Activated CD4-positive, CD25-positive, alpha-beta regulatory T cell treated with anti-CD3 and anti-CD28 coated beads, Interleukin-2, amount 50 U/mL, for 24 hours (primary cell): ENCODE results near the gene GAS2L1.

Experiments used
- ATAC-seq, 2 donors: fragments of 150-1000 bp; cut with Tn5 transposase; one replicate each; pipeline ENCODE4 v1.10.0; 2021; ENCODE audit warnings: mild to moderate bottlenecking in 1 of 2, moderate library complexity in 1 of 2

Gene GAS2L1

DNA sequence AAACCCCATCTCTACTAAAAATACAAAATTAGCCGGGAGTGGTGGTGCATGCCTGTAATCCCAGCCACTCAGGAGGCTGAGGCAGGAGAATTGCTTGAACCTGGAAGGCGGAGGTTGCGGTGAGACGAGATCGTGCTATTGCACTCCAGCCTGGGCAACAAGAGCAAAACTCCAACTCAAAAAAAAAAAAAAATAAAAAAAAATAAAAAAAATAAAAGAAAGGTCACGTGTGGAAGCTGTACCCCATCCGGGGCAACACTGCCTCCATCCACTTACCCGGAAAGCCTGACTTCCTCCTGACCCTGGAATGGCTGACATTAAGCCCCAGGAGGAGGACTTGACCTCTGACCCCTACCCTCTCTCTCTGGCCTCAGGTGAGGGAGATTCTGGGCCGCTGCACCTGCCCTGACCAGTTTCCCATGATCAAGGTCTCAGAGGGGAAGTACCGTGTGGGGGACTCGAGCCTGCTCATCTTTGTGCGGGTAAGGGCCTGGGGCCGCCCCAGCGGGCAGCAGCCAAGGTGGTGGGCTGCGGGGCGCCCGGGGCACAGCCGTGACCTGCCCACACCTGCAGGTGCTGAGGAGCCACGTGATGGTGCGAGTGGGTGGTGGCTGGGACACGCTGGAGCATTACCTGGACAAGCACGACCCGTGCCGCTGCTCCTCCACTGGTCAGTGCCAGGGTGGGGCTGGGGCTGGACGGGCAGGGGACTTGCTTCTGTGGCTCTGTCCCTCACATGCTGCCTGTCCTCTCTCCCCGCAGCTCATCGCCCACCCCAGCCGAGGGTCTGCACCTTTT, 3.8 kb downstream of the GAS2L1 start:
- ATAC-seq = no peak

DNA sequence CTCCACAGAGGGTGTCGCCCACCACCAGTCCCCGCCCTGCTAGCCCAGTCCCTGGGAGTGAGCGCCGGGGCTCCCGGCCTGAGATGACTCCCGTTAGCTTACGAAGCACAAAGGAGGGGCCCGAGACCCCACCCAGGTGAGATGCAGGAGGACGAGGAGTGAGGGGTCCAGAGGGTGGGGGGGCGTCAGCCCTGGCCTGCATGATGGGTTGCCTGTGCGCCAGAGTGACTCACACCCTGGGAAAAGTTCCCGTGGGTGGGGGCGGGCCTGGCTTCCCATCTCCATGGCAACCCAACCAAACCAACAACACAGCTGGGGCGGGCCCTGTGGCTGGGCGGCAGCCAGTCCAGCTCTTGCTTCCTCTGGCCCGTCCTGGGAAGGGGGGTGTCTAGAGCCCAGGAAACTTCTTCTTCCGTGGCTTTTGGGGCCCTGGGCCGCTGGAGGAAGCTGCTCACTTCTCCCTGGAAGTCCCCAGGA, 4.5 kb downstream of the GAS2L1 start:
- peak; percentile 31 to 42 for ATAC-seq

DNA sequence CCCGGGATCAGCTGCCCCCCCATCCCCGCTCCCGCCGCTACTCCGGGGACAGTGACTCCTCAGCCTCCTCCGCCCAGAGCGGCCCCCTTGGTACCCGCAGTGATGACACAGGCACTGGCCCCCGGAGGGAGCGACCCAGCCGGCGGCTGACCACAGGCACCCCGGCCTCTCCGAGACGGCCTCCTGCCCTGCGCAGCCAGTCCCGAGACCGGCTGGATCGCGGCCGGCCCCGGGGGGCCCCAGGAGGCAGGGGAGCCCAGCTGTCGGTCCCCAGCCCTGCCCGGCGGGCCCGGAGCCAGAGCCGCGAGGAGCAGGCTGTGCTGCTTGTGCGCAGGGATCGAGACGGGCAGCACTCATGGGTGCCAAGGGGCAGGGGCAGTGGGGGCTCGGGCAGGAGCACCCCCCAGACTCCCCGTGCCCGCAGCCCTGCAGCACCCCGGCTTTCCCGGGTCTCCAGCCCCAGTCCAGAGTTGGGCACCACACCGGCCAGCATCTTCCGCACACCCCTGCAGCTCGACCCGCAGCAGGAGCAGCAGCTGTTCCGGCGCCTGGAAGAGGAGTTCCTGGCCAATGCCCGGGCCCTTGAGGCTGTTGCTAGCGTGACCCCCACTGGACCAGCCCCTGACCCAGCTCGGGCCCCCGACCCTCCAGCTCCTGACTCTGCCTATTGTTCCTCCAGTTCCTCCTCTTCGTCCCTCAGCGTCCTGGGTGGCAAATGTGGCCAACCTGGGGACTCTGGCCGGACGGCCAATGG, 5.2 kb downstream of the GAS2L1 start:
- ATAC-seq = no peak

DNA sequence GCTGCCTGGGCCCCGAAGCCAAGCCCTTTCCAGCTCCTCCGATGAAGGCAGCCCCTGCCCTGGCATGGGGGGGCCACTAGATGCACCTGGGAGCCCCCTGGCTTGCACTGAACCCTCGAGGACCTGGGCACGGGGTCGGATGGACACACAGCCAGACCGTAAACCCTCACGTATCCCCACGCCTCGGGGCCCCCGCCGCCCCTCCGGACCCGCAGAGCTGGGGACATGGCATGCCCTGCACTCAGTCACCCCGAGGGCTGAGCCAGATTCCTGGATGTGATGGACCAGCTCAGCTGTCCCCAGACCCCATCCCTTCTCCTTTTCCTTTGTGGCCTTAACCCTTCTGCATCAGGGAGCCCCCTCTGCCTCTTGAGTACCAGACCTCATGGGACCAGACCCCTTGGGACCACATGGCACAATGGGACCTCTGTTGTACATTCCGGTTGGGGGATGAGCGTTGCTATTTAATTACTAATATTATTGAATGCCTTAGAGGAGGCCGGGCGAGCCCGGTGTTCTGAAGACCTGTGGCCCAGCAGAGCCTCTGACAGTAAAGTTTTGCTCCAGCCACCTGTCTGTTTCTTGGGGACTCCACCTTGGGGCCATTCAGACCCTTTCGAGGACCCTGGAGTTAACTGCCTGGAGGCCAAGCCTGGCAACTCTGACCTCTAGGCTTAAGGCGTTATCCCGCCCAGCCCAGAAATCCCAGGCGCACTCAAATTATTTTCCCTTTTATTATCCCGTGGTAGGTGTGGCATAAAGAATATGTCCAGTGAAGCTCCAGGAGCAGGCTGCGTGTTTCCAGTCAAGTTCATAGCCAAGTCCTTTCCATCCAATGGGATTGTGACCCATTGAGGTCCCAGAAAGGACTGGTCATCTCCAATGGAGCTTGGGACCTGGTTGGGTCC, 6.0 kb downstream of the GAS2L1 start:
- no peak for ATAC-seq

DNA sequence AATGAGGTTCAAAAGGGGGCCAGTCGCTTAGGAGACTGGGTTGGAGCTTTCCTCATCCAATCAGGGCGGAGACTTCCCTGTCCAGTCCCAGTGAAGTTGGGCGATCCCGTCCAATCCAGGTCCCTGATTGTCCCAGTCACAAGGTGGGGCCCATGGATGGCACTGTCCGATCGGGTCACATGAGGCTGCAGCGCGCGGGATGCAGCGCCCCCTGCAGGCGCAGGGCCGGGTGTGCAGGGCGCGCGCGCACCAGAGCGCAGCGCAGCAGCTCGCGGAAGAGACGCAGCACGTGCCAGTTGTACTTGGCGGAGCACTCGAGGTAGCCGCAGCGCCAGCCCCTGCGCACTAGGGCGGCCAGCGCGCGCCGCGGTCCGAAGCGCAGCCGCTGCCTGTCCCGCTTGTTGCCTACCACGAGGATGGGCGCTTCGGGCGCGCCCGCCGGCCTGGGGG, 6.7 kb downstream of the GAS2L1 start:
- ATAC-seq = peak in 1 of 2 donors; percentile 19

DNA sequence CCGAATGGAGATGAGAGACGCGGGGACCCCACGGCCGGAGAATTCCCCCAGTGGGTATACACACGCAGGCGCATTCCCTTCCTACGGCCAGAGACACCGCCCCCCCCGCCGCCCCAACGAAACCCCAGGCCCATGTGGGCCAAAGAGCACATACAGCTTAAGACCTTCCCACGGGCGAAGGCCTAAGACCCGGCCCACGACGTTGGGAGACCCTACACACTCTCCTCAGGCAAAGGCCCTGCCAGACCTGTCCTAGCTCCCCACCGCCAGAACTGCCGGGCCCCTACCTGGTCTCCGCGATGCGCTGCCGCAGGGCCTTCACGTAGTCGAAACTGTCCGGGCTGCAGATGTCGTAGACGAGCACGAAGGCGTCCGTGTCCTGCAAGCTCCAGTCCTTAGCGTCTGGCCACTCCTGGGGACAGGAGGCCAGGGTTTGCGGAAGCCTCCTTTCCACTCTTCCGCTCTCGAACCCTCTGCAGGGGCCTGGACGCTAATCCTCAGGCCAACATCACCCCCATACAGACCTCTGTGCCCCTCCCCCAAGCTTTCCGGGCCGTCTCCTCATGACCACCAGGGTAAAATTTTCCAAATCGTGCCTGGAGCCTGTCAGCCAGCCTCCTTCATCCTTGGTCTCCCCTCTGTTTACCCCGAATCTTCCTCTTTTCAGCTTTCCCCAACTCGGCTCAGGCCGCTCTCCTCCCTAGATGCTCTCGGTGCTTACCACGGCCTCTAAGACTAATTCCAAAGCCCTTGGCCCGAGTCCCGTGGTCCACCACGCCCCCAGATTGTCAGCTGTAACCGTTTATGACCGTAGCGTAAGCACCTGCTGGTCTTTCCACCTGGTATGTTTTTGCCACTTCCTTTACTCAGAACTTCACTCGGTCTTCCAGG, 7.4 kb downstream of the GAS2L1 start:
- no peak for ATAC-seq

DNA sequence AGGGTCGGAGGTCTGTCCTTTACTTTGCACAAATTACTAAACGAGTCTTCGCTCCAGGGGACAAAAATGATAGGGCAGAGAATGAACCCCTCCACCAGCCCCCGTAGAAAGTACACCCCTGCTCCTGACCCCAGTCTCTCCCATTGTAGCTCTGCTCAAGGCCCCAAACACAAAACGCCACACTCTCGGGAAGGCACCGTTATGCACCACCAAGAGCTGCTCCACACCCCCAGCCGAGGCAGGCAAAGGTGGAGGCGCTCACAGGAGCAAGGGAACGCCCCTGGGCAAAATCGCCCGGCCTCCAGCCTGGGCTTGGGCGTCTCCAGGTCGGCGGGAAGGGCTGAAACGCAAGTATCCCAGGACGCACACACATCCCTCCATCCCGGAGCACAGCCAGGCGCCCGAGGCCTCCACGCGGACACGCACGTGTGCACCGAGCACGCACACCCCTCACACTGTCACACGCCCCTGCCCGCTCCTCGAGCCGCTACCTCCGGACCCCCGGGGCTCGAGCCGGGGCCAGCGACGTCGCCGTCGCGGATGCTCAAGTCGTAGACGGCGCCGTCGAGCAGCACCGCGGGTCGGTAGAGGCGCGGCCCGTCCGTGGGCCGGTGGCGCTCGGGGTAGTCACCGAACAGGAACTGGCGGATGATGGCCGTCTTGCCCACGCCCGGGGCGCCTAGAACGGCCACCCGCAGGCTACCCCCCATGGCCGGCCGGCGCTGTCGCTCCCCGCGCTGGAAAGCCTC, 8.3 kb downstream of the GAS2L1 start:
- no peak for ATAC-seq

DNA sequence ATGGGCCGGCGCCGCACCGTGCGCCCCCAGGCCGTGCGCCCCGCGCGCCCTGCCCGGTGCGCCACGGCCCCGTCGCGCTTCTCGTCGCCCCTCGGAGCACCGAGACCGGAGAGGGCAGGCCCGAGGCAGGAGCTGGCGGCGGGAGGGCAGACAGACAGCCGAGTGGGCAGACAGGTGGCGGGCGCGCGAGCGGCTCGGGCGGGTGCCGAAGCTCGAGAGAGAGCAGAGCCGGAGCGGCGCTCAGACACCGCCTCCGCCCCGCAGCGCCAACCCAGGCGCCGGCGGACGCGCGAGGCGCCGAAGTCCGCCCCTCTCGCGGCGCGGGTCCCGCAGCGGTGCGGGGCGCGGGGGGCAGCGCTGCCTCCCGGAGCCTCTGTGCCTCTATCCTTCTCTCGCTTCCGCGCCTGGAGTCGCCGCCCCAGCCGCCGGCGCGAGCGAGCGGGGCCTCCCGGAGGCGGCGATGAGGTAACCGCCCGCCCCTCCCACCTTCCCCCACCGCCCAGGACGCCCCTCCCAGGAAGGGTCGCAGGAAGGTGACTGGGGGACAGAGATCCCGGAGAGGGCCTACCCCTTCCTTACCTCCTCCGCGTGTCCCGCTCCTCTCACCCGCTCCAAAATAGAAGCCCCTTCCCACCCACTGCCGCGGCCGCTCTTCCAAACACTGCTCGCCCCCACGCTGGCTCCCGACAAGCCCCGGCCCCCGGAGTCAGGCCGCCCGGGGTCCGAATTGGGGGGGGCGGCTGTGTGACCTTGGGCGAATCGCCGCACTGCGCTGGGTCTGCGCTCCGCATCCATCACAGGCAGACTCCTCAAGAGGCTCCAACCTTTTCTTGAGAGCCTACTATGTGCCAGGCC, 9.1 kb downstream of the GAS2L1 start, which contains the start of gene RASL10A:
TSS of gene RASL10A (minus strand) at position 412 of the 855 bp plus-strand sequence. CDS start 451 bp downstream, outside the sequence.
- no peak for ATAC-seq

DNA sequence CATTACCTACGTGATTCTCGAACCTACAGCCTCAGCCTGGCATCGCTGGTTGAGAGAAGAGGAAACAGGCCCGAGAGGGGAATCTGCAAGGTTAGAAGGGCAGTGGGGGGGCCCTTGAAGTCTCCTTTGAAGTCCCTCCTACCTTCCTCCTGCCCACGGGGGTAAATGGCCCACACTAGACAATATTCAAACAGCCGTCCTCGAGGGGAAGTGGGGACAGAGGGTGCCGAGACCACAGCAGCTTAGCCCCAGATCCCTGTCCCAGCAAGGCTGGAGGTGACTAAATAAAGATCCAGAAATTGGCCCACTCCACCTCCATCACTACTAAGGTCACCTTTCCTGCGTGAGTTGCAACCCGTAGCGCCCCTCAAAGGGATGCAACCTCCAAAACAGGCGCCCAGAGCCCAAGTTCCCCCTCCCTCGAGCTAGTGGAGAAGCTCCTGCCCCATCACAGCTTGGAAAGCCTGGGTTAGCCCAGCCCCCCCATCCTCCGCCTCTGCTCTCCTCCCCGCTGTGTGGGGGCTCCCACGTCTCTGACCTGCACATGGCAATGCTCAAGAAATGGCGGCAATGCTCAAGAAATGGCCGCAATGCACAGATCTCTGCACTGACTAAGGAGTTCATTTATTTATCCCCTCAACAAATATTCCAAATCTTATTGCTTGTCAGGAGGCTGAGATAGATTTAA, 9.8 kb downstream of the GAS2L1 start:
- ATAC-seq = no peak

DNA sequence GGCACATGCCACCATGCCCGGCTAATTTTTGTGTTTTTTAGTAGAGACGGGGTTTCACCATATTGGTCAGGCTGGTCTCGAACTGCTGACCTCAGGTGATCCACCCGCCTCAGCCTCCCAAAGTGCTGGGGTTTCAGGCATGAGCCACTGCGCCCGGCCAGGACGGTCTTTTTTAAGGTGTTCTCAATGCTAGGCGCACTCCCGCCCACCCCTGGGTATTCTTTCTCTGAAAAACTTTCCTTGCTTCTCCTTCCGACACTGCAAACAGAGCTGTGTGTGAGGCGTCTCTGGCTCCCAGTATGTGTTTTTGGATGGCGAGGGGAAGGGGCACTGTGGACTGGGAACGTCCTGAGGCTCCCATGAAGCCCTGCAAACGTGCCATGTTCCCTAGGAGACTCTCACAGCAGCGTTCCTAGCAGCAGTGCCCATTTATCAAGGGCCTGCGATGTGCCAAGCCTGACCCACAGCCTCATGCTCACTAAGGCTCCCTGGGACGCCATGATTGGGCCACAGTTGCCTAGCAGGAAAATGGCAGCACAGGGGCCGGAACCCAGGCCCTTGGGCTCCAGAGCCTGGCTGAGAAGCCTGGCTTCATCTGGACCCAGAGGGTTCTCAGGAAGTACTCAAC, 11.5 kb downstream of the GAS2L1 start:
- no peak for ATAC-seq

DNA sequence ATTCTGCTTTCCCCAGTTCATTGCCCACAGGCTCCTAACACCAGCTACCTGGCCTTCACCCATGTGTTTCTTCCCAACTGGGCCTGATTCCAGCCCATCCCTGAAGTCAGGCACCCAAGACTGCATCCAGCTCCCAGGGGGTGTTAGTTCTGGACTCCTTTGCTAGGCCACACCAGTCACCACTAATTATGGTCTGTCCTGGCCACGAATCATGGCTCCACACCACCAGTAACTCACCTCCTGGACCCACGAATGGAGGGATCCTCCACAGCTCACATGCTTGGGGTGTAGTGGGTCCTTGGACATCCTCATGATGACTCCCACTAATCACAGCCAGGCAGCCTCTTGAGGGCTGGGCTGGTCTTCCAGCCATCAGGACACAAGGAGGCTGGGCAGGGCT, 12.6 kb downstream of the GAS2L1 start:
- no peak for ATAC-seq

DNA sequence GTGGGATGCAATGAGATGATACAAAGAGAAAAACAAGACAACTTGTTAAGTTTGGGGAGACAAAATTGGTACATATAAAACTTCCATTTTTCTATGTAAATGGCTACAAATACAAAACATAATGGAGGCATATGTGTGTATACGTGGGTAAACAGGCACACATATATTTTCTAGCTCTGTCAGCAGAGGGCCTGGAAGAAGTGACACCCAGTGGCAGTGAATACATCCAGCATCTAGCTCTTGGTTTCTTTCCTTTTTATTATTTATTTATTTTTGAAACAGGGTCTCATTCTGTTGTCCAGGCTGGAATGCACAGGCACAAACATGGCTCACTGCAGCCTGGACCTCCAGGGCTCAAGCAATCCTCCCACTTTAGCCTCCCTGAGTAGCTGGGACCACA, 14.1 kb downstream of the GAS2L1 start:
- ATAC-seq = no peak

DNA sequence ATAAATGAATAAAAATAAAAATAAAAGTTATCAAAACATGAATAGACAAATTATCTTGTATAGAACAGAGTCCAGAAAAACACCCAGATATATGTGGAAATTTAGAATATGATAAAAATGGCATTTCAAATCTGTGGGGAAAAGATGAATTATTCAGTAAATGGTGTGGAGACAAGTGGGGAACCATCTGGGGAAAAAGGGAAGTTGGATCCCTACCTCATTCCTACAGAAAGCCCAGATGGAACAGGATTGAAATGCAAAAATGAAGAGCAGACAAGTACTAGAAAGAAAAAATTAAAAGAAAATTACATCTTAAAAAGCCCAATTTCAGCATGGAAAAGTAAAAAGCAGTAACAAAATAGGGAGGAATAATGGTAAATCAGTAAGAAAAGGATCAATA, 17.2 kb downstream of the GAS2L1 start:
- no peak for ATAC-seq

DNA sequence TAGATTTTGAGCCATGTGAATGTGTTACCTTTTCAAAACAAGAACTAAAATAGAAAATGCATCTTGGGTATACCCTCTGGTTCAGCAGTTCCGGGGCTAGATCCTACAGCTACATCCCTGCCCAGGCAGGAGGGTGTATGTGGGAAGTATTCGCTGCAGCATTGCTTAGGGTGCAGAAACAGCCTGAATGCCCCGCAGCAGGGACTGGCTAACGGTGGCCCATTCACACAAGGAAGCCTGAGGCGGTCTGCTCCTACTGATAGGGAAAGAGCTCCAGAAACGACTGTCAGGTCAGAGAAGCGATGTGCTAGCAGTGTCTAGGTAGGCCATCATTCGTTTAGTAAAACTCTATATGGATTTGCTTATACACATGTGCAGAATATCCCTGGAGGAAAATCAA, 18.9 kb downstream of the GAS2L1 start:
- no peak for ATAC-seq

DNA sequence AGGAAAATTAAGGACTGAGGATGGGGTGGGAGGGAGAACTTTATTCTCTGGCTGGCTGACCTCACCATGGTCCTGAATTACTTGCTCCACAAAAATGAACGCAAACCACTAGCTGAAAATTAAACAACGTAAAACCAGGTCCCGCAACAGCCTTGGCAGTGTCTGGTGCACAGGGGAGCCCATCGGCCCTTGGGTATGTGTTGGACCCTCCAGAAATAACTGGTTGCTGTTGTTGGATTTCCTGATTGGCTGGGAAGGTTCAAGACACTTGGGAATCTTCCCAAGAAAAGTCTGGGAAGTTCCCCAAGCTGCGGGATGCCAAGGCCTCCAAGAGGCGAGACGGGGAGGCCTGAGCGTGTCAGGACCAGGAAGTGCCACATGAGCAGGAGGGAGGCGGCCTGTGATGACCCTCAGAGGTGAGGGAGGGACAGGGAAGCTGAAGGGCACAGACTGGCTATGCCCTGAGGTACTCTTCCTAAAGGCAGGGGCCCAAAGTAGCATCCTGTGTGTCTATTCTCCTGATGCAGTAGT, 19.4 kb downstream of the GAS2L1 start:
- no peak for ATAC-seq

DNA sequence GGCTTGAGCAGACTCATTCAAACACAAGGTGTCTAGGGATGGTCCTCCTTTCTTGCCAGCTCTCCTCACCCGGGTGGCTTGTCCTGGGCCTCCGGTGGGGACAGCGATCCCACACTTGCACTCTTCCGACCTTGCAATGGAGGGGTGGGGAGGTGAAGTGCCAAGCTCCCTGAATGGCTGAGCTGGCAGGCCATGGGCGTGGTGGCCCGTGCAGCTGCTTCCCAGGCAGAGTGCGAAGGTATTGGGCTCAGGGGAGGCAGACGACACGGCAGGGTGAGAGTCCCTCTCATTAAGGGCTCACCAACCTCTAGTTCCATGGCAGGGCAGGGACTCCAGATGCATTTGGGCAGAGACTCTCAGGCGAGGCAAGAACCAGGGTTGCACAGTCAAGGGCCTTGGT, 20.0 kb downstream of the GAS2L1 start:
- ATAC-seq = peak in 1 of 2 donors; percentile 8

DNA sequence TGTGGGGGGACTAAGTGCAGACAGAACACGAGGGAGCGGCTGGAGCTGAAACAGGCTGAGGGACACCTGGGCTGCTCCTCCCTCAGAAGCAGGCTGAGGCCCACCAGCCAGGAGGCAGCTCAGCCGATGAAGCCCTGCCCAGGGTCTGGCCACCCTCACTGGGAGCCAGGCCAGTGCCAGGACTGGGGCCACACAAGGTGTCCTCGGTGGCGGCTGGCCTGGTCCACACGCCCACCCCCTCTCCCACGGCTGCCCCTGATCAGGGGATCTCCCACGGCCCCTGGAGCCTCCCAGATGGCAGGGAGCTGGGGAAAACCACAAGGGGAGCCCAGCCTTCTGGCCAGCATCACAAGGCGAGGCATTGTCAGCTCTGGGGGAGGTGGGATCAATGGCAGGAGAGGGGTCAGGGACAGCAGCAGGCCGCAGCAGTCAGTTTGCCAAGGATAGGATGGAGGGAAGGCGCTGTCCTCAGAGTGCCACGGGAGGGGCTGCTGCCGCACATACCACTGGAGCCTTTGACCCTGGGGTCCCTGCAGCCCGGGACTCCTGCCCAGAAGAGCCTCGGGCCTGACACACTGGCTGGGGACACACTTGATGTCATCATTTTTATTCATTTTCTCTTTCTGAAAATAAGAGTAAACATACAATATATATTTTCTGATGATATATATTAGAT, 20.8 kb downstream of the GAS2L1 start:
- ATAC-seq = no peak

DNA sequence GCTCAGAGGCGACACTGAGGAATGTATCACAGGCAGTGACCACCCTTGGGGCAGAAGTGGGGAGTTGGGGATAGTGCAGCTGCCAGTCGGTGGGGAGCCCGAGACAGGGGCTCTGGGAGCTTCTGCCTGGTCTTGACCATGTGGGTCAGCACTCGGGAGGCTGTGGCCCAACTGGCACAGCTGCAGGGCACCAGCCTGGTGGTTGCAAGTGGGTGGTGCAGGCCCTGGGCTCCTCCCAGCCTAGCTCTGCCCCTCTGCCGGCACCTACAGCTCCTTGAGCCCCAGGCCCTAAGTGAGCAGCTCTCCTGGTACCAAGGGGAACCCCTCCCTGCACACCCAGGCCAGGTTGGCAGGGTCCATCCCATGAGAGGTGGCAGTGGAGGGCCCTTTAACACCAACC, 21.6 kb downstream of the GAS2L1 start:
- peak; percentile 18 to 20 for ATAC-seq
